Endodermal cell (in vitro differentiated cells): ENCODE data around the gene PYROXD2. TPM values are rescaled to one million over a fixed set of nuclear protein-coding genes. Genes with fewer than 3 reads are reported as not detected.
A peak's percentile ranks its signal among the peaks of the same experiment; 100 is the strongest.

Experiments
- DNase-seq: peaks from one replicate; pipeline ENCODE4 v3.0.0-alpha.2; 2017
- H3K27ac ChIP-seq: 2 replicates; pipeline ENCODE4 v1.5.1; 2013; ENCODE audit warnings: mild to moderate bottlenecking, low read depth, low read length, moderate library complexity
- H3K27me3 ChIP-seq: 2 replicates; pipeline ENCODE4 v1.6.1; 2013; ENCODE audit warnings: mild to moderate bottlenecking, low read length, moderate library complexity; ENCODE audit not compliant: insufficient read depth, control insufficient read depth, poor library complexity, severe bottlenecking
- H3K36me3 ChIP-seq: 2 replicates; pipeline ENCODE4 v1.7.0; 2013; ENCODE audit warnings: mild to moderate bottlenecking, low read length, moderate library complexity; ENCODE audit not compliant: control insufficient read depth, insufficient read depth
- H3K4me1 ChIP-seq: one replicate; pipeline ENCODE4 v1.7.0; 2013; ENCODE audit warnings: low read length; ENCODE audit not compliant: control insufficient read depth, insufficient read depth
- H3K4me3 ChIP-seq: 2 replicates; pipeline ENCODE4 v1.5.1; 2013; ENCODE audit warnings: mild to moderate bottlenecking, low read length, moderate library complexity
- H3K9ac ChIP-seq: 2 replicates; pipeline ENCODE4 v1.6.1; 2013; ENCODE audit warnings: mild to moderate bottlenecking, low read length, moderate library complexity; ENCODE audit not compliant: poor library complexity, severe bottlenecking; ENCODE audit errors: extremely low read depth
- H3K9me3 ChIP-seq: 2 replicates; pipeline ENCODE4 v1.6.1; 2013; ENCODE audit warnings: mild to moderate bottlenecking, low read length, moderate library complexity; ENCODE audit not compliant: control insufficient read depth
- H3K27ac Mint-ChIP-seq: 2 replicates; pipeline ENCODE4 v1.8.0; 2020; ENCODE audit warnings: mixed read lengths
- H3K27me3 Mint-ChIP-seq: 2 replicates; pipeline ENCODE4 v1.8.0; 2021; ENCODE audit warnings: mild to moderate bottlenecking, mixed read lengths; ENCODE audit not compliant: insufficient read depth
- H3K36me3 Mint-ChIP-seq: 2 replicates; pipeline ENCODE4 v1.8.0; 2020; ENCODE audit warnings: low read depth, mixed read lengths
- H3K4me1 Mint-ChIP-seq: 2 replicates; pipeline ENCODE4 v1.8.0; 2020; ENCODE audit warnings: mixed read lengths
- H3K4me3 Mint-ChIP-seq: 2 replicates; pipeline ENCODE4 v1.8.0; 2020; ENCODE audit warnings: mild to moderate bottlenecking, moderate library complexity, mixed read lengths
- H3K9me3 Mint-ChIP-seq: 2 replicates; pipeline ENCODE4 v1.8.0; 2020; ENCODE audit warnings: mild to moderate bottlenecking, mixed read lengths
- WGBS, 2 experiments: methylation state at CpG; one replicate each; pipeline versions ENCODE4 v1.1.5 to v1.1.7; 2013; ENCODE audit warnings: missing lambda C conversion rate in 2 of 2, mixed read lengths in 1 of 2; ENCODE audit not compliant: insufficient coverage in 1 of 2, insufficient read length in 1 of 2; 5-methylcytosine and 5-hydroxymethylcytosine counted together
- total RNA-seq, 2 donors: library from RNA; stranded (reverse); fragmentation: NEBNext Ultra II Directional in 1 of 2; extraction: Animal tissue kit (Norgen Biotek cat#: 25700) in 1 of 2; gene quantifications; 2 replicates in 1 of 2; 3 replicates in 1 of 2; pipeline ENCODE4 v1.2.1, GENCODE V29; 2021
- TF ChIP-seq, protein P1 (sequence below): fragments of 200-600 bp; sonication (generic); conservative IDR thresholded peaks from 2 replicates; pipeline ENCODE4 v1.5.0; 2021; ENCODE audit warnings: antibody characterized with exemption, mild to moderate bottlenecking

PYROXD2 gene
- total RNA-seq, 2 donors from 2014 or later: 9.2 to 9.5 TPM

DNA sequence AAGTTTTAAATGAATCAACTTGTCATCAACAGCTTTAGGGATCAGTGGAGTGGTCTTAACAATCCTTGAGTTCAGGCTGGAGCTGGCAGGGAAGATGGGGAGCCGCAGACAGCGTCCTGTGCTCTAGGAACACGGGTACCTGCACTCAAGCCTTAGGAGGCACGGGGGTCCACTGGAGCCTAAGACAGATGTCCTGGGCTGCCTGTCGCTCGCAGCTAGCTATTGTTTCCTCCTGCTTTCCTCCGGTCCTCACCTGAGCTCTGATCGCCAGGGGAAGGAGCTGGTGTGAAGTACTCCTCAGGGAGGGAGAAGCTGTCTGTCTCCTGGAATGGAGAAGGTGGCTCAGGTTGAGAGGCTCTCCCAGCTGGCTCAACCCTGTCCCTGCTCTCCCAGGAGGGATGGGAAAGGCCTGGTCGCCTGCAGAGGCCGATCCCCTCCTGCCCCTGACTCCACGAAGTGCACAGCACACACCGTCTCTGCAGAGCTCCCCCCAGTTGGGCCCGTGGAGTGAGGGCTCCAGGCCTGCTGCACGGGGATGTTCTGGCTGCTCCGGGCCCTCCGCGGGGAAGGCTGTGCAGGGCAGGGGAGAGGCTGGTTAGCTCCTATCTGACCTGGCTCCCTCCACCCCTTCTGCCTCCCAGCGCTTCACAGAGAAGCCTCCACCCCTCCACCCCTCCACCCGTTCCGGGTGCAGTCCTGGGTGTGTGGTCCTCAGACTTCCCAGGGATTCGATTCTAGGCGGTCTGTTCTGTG is 14.5 kb upstream of the PYROXD2 start:
- no peaks in the 10 kb centered on the region for H3K27me3 Mint-ChIP-seq
- 94 to 99% methylated on average over 16 to 22 of the region's 22 CpGs for WGBS, 2 experiments
- no peak overlapping the region for H3K4me3 Mint-ChIP-seq
- Histone ChIP-seq H3K9ac (no peak overlapping the region), H3K4me1 (no peaks in the 10 kb centered on the region), H3K27me3 (no peaks in the 10 kb centered on the region), H3K27ac (no peak overlapping the region), H3K9me3 (peaks cover 35% of the 10 kb centered on the region), H3K4me3 (no peak overlapping the region), H3K36me3 (peaks cover 52% of the 10 kb centered on the region)
- TF ChIP-seq, protein P1, sequence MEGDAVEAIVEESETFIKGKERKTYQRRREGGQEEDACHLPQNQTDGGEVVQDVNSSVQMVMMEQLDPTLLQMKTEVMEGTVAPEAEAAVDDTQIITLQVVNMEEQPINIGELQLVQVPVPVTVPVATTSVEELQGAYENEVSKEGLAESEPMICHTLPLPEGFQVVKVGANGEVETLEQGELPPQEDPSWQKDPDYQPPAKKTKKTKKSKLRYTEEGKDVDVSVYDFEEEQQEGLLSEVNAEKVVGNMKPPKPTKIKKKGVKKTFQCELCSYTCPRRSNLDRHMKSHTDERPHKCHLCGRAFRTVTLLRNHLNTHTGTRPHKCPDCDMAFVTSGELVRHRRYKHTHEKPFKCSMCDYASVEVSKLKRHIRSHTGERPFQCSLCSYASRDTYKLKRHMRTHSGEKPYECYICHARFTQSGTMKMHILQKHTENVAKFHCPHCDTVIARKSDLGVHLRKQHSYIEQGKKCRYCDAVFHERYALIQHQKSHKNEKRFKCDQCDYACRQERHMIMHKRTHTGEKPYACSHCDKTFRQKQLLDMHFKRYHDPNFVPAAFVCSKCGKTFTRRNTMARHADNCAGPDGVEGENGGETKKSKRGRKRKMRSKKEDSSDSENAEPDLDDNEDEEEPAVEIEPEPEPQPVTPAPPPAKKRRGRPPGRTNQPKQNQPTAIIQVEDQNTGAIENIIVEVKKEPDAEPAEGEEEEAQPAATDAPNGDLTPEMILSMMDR: no peak
- H3K27ac Mint-ChIP-seq: no peak overlapping the region
- peaks cover 30% of the 10 kb centered on the region for H3K9me3 Mint-ChIP-seq
- H3K4me1 Mint-ChIP-seq: no peaks in the 10 kb centered on the region
- H3K36me3 Mint-ChIP-seq: peaks cover 53% of the 10 kb centered on the region
- no peak for DNase-seq

DNA sequence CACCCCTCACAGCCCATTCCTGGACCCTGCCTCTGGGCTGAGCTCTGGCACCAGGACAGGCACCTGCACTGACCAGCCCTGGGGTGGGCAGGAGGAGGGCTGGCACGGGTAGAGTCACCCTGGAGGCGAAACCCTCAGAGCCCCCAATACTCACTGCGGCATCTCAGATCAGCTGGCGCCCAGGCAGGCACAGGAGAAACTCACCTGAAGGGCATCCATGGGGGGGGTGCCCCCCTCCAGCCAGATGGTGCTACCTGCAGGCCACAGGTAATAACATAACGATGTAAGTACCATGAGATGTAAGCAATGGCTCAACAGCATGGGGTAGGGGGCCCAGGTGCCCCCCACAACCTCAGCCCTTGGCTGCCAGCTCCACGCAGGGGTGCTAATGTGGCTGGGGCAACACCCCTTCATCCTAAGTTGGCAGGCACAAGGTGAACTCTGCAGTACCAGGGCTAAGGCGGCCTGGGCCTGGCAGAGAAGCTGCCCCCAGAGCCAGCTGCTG is 12.1 kb upstream of the PYROXD2 start:
- peaks cover 9% of the 10 kb centered on the region for H3K9me3 Mint-ChIP-seq
- Histone ChIP-seq H3K4me1 (no peaks in the 10 kb centered on the region), H3K9ac (no peak overlapping the region), H3K36me3 (peaks cover 28% of the 10 kb centered on the region), H3K4me3 (no peak overlapping the region), H3K27ac (no peak overlapping the region), H3K27me3 (no peaks in the 10 kb centered on the region), H3K9me3 (peaks cover 16% of the 10 kb centered on the region)
- no peaks in the 10 kb centered on the region for H3K27me3 Mint-ChIP-seq
- peak; percentile 35 for DNase-seq
- peaks cover 30% of the 10 kb centered on the region for H3K36me3 Mint-ChIP-seq
- no peak overlapping the region for H3K27ac Mint-ChIP-seq
- 88 to 92% methylated on average over 2 to 7 of the region's 7 CpGs for WGBS, 2 experiments
- H3K4me3 Mint-ChIP-seq: no peak overlapping the region
- no peaks in the 10 kb centered on the region for H3K4me1 Mint-ChIP-seq
- TF ChIP-seq, protein P1: no peak

DNA sequence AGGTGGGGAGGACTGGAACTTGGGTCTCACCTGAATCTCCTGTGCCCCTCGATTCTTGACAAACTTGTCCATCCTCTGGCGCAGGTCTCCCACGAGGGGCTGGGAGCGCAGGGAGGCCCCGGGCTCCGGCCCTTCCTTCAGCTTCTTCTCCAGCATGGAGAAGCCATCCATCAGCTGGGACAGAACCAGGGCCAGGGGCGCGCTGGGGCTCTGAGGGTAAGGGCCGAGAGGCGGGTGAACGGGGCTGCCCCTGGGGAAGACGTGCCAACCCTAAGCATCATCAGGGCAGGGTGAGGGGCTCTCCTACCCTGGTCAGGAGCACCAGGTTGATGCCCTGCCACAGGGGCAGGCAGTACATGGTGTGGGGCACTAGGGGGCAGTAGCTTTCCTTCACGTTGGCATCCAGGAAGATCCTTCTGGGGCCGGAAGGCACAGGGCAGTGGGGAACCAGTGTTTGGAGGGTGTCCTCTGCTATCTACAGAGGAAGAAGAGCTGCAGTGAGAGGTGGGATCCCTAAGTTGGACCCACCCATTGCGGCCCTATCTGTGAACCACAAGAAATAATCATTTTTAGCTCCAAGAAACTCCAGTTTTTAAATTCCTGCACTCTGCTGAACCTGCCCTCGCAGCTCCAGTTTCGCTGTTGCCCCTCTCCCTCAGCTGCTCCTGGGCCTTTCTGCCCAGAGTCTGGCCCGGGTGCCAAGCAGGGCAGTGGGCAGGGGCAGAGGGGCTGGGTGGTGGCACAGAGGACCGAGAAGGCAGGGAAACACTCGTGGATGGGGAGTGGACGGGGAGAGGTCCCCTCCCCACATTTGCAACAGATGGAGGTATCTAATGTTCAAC is 10.8 kb upstream of the PYROXD2 start:
- H3K27me3 ChIP-seq: no peaks in the 10 kb centered on the region
- peak; percentile 91 for DNase-seq
- peaks cover 3% of the 10 kb centered on the region for H3K9me3 ChIP-seq
- peaks cover 16% of the 10 kb centered on the region for H3K36me3 Mint-ChIP-seq
- H3K27ac ChIP-seq: no peak overlapping the region
- TF ChIP-seq, protein P1: peak; percentile 89
- H3K9me3 Mint-ChIP-seq: peaks cover under 1% of the 10 kb centered on the region
- no peaks in the 10 kb centered on the region for H3K27me3 Mint-ChIP-seq
- no peak overlapping the region for H3K27ac Mint-ChIP-seq
- no peaks in the 10 kb centered on the region for H3K4me1 Mint-ChIP-seq
- H3K36me3 ChIP-seq: peaks cover 15% of the 10 kb centered on the region
- no peak overlapping the region for H3K9ac ChIP-seq
- no peak overlapping the region for H3K4me3 Mint-ChIP-seq
- H3K4me1 ChIP-seq: no peaks in the 10 kb centered on the region
- WGBS, 2 experiments: 84 to 94% methylated on average over 10 to 21 of the region's 21 CpGs
- H3K4me3 ChIP-seq: no peak overlapping the region
